CD4-positive, alpha-beta T cell treated with Interleukin-12 subunit alpha and Interleukin-12 subunit beta, for 1 hour (primary cell): ENCODE results near the gene LRRC36.
A peak's percentile ranks its signal among the peaks of the same experiment; 100 is the strongest.

Source experiments
- DNase-seq: peaks from one replicate; pipeline ENCODE4 v3.0.0-alpha.2; 2020

Gene LRRC36

GRCh38 chr16:67428146-67428731 lies 101.6 kb downstream of the LRRC36 start:
- peak; percentile 55 for DNase-seq

- DNase-seq, result no peak
These were observed 102.6 kb downstream of the LRRC36 start for GRCh38 chr16:67429053-67429798.

GRCh38 chr16:67429799-67430503 lies 103.3 kb downstream of the LRRC36 start:
- DNase-seq, result no peak

GRCh38 chr16:67430504-67430976 lies 103.9 kb downstream of the LRRC36 start:
- DNase-seq, result no peak

GRCh38 chr16:67430977-67431774 lies 104.6 kb downstream of the LRRC36 start, which contains the start of gene HSD11B2:
Gene HSD11B2, plus strand, starts transcription at chr16:67431121. Its CDS starts 128 bp downstream, at chr16:67431249.
- peak; percentile 25 for DNase-seq

GRCh38 chr16:67431775-67432505 lies 105.3 kb downstream of the LRRC36 start:
- no peak for DNase-seq

GRCh38 chr16:67432506-67432890 lies 105.9 kb downstream of the LRRC36 start:
- DNase-seq, result no peak

- no peak for DNase-seq
These were observed 106.6 kb downstream of the LRRC36 start for GRCh38 chr16:67433131-67433719.
